ENCODE measurements around the gene UTP20.

- TF ChIP-seq CTCF (IDR thresholded peaks at IDR 0.05) (no peak), POLR2A (IDR thresholded peaks at IDR 0.05) (no peak), POLR2AphosphoS5 (IDR thresholded peaks at IDR 0.05) (no peak)
These were observed 58.2 kb downstream of the UTP20 start for GRCh38 chr12:101338087-101338486.
